Thymus (tissue), 11 donors: ENCODE results near the gene HACE1. TPM values are rescaled to one million over a fixed set of nuclear protein-coding genes. Genes with fewer than 3 reads are reported as not detected.
"Not testable (repeated sequence)": the region's sequence is repeated elsewhere in the genome, so short reads cannot be mapped to it uniquely, and the experiment has no call there.

ENCODE experiments used
- DNase-seq, 9 donors: peaks; one replicate each; pipeline ENCODE4 v3.0.0-alpha.2; 2013; ENCODE audit warnings: low spot score in 9 of 9, low read depth in 6 of 9, missing footprints in 1 of 9
- H3K27ac ChIP-seq, 2 donors: one replicate each; pipeline ENCODE4 v1.5.1; 2013; ENCODE audit warnings: control low read depth in 1 of 2, low read depth in 1 of 2, low read length in 1 of 2, mild to moderate bottlenecking in 1 of 2, moderate library complexity in 1 of 2
- H3K27me3 ChIP-seq, 2 donors: one replicate each; pipeline ENCODE4 v1.5.1; 2013; ENCODE audit warnings: low read length in 1 of 2; ENCODE audit not compliant: control insufficient read depth in 2 of 2, insufficient read depth in 1 of 2
- H3K36me3 ChIP-seq, 2 donors: one replicate each; pipeline ENCODE4 v1.5.1; 2013; ENCODE audit warnings: low read length in 1 of 2, mild to moderate bottlenecking in 1 of 2, moderate library complexity in 1 of 2; ENCODE audit not compliant: control insufficient read depth in 2 of 2, insufficient read depth in 2 of 2
- H3K4me1 ChIP-seq, 2 donors: one replicate each; pipeline ENCODE4 v1.5.1; 2013; ENCODE audit warnings: low read length in 2 of 2; ENCODE audit not compliant: control insufficient read depth in 2 of 2, insufficient read depth in 2 of 2
- H3K4me3 ChIP-seq, 2 donors: one replicate each; pipeline ENCODE4 v1.5.1; 2013; ENCODE audit warnings: low read length in 2 of 2, control low read depth in 1 of 2, mild to moderate bottlenecking in 1 of 2
- H3K9me3 ChIP-seq, 2 donors: one replicate each; pipeline ENCODE4 v1.5.1; 2013; ENCODE audit warnings: low read length in 1 of 2, mild to moderate bottlenecking in 1 of 2; ENCODE audit not compliant: control insufficient read depth in 2 of 2, insufficient read depth in 1 of 2
- WGBS: extraction: QIAGEN DNeasy Blood & Tissue Kit; methylation state at CpG from one replicate; pipeline ENCODE4 v1.1.7; 2013; 5-methylcytosine and 5-hydroxymethylcytosine counted together
- polyA plus RNA-seq: library from polyadenylated mRNA; stranded (reverse); fragments of 200-250 nt; gene quantifications from one replicate; pipeline ENCODE4 v1.2.3, GENCODE V29; 2013
- total RNA-seq: library from RNA; stranded (reverse); fragments of 120-200 nt; gene quantifications from one replicate; pipeline ENCODE4 v1.2.4, GENCODE V29; 2013
- donor health status: healthy.

HACE1 gene
- total and polyA plus RNA-seq, 2 donors: 9.9 to 17.3 TPM

- H3K27ac ChIP-seq: no peak overlapping the region
- no peaks in the 10 kb centered on the region for H3K27me3 ChIP-seq
- H3K9me3 ChIP-seq: no peaks in the 10 kb centered on the region
- H3K36me3 ChIP-seq: peaks cover 14 to 17% of the 10 kb centered on the region in 2 donors
- no peak for DNase-seq
- no peak overlapping the region for H3K4me3 ChIP-seq
- 97% methylated on average over 1 of the region's 1 CpG for WGBS
- no peaks in the 10 kb centered on the region for H3K4me1 ChIP-seq
Observed at GRCh38 chr6:104837158-104837557, 22.6 kb downstream of the HACE1 start.

GRCh38 chr6:104836479-104837020 lies 23.2 kb downstream of the HACE1 start:
- peaks cover 14% of the 10 kb centered on the region in 2 donors for H3K36me3 ChIP-seq
- H3K9me3 ChIP-seq, H3K4me3 ChIP-seq, H3K27ac ChIP-seq, H3K4me1 ChIP-seq, DNase-seq, H3K27me3 ChIP-seq: not testable (repeated sequence)
- WGBS: 97% methylated on average over 5 of the region's 5 CpGs

GRCh38 chr6:104835782-104836181 lies 23.9 kb downstream of the HACE1 start:
- Histone ChIP-seq H3K9me3 (no peaks in the 10 kb centered on the region), H3K4me1 (no peaks in the 10 kb centered on the region), H3K27me3 (no peaks in the 10 kb centered on the region), H3K27ac (no peak overlapping the region), H3K36me3 (peaks cover 14% of the 10 kb centered on the region in 2 donors), H3K4me3 (no peak overlapping the region)
- DNase-seq: no peak

DNA sequence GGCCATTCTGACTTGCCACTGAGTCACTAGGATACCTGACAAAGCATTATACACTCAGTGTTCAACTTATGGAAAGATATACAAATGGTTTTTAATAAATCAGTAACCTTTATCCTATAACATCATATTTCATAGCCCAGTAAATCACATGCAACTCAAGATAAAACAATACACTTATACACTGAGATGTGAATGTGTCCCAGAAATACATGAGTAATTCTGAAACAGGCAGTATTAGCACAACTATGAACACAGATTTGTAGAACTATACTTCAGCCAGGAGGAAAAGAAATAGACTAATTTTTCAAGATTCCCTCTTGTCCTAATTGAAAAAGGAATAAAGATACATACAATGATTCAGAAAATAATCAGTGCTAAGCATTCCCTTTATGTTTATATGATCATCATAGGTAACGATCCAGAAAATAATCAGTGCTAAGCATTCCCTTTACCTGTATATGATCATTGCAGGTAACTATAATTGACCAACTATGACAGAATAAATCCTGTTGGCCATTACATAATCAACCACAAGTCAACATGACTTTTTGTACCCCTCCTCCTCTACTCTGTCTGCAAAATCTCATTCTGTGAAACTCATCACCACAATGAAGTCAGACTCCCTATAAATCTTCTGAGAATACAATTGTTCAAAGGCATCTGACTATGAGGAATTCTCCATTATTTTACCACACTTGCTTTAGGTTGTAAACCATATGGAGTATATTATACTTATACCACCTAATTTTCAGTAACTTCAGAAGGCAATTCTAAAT lies 30.3 kb downstream of the HACE1 start:
- Histone ChIP-seq H3K4me1 (no peaks in the 10 kb centered on the region), H3K36me3 (peaks cover 14 to 19% of the 10 kb centered on the region in 2 donors), H3K4me3 (no peak overlapping the region), H3K27ac (no peak overlapping the region), H3K27me3 (no peaks in the 10 kb centered on the region), H3K9me3 (no peaks in the 10 kb centered on the region)
- 97% methylated on average over 1 of the region's 1 CpG for WGBS
- no peak for DNase-seq

DNA sequence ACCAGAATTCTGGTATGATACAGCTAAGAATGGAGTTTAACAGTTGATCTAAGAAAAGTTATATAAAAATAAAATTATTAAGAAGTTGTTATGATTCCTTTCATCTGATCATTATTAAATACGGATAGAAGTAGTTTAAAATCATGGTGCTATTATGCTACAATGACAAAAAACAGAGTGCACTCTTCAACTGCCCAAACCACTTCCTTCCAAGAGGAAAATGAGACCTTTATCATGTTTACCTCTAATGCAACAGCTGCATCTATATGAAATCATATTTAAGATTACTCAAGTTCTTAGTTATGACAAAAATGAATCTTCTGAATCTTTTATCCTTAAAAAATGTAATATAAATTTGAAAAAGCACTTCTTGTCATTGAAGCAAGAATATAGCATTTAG lies 31.2 kb downstream of the HACE1 start:
- no peaks in the 10 kb centered on the region for H3K9me3 ChIP-seq
- H3K36me3 ChIP-seq: peaks cover 12 to 13% of the 10 kb centered on the region in 2 donors
- H3K27ac ChIP-seq: no peak overlapping the region
- no peak overlapping the region for H3K4me3 ChIP-seq
- peak in 1 of 9 donors; percentile 1 for DNase-seq
- H3K27me3 ChIP-seq: no peaks in the 10 kb centered on the region
- WGBS: 30% methylated on average over 1 of the region's 1 CpG
- H3K4me1 ChIP-seq: no peaks in the 10 kb centered on the region

GRCh38 chr6:104820820-104821219 lies 38.9 kb downstream of the HACE1 start:
- H3K36me3 ChIP-seq, H3K9me3 ChIP-seq, H3K27ac ChIP-seq, H3K4me1 ChIP-seq, DNase-seq, H3K27me3 ChIP-seq, H3K4me3 ChIP-seq: not testable (repeated sequence)
- 97% methylated on average over 4 of the region's 4 CpGs for WGBS

DNA sequence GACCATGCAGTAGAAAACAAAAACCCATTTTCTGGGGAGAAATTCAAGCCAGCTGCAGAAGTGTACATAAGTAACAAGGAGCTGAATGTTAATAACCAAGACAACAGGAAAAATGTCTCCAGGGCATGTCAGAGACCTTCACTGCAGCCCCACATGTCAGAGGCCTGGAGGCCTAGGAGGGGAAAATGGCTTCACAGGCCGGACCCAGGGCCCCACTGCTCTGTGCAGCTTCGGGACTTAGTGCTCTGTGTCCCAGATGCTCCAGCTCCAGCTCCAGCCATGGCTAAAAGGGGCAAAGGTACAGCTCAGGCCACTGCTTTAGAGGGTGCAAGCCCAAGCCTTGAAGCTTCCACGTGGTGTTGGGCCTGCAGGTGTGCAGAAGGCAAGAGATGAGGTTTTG lies 43.6 kb downstream of the HACE1 start:
- Histone ChIP-seq H3K36me3 (no peaks in the 10 kb centered on the region), H3K27ac (no peak overlapping the region), H3K4me1 (no peaks in the 10 kb centered on the region), H3K4me3 (no peak overlapping the region), H3K9me3 (no peaks in the 10 kb centered on the region), H3K27me3 (no peaks in the 10 kb centered on the region)
- DNase-seq: no peak
- WGBS: 96% methylated on average over 3 of the region's 3 CpGs

- H3K27me3 ChIP-seq: no peaks in the 10 kb centered on the region
- H3K9me3 ChIP-seq: no peaks in the 10 kb centered on the region
- no peak for DNase-seq
- H3K4me3 ChIP-seq: no peak overlapping the region
- 98% methylated on average over 2 of the region's 2 CpGs for WGBS
- no peak overlapping the region for H3K27ac ChIP-seq
- no peaks in the 10 kb centered on the region for H3K36me3 ChIP-seq
- H3K4me1 ChIP-seq: no peaks in the 10 kb centered on the region
Observed at GRCh38 chr6:104814743-104815142, 45.0 kb downstream of the HACE1 start.

DNA sequence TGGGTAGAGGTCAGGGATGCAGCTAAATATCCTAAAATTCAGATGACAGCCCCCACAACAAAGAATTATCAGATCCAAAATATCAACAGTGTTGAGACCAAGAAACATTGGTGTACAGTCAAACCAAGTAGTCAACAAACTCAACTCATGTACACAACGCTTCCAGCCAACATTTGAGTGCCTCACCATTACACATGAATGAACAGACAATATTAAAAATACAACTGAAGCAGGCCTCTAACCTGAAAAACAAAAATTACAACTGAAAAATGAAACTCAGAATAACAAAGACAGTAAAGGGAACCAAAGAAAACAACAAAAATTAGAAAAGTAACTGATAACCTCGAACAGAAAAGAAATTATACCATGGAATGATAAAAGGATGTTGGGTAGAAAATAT lies 46.2 kb downstream of the HACE1 start:
- no peak overlapping the region for H3K27ac ChIP-seq
- no peaks in the 10 kb centered on the region for H3K27me3 ChIP-seq
- H3K4me1 ChIP-seq: no peaks in the 10 kb centered on the region
- 97% methylated on average over 2 of the region's 2 CpGs for WGBS
- no peak overlapping the region for H3K4me3 ChIP-seq
- no peaks in the 10 kb centered on the region for H3K36me3 ChIP-seq
- DNase-seq: no peak
- H3K9me3 ChIP-seq: no peaks in the 10 kb centered on the region
